OCI-LY7 (cell line): ENCODE measurements around the gene YOD1. TPM values are rescaled to one million over a fixed set of nuclear protein-coding genes. Genes with fewer than 3 reads are reported as not detected.

Experiments used
- BruUV-seq: library from RNA; stranded (reverse); fragments of 400-500 nt; replicated peaks from 2 replicates; lab custom pipeline; 2021; lab: Mats Ljungman, UMichigan
- CTCF ChIA-PET: fragments of 300-600 bp; sonication (Branson Sonifier 250); formaldehyde crosslinking; loops from one replicate; lab custom pipeline; 2022; ENCODE audit warnings: antibody characterized with exemption; ENCODE audit not compliant: unreplicated experiment; lab: Charles Lee
- POLR2A ChIA-PET: fragments of 300-600 bp; sonication (Branson Sonifier 250); formaldehyde crosslinking; loops from one replicate; lab custom pipeline; 2022; ENCODE audit warnings: antibody characterized with exemption; lab: Charles Lee
- DNase-seq: peaks from one replicate; pipeline ENCODE4 v3.0.0-alpha.2; 2015; ENCODE audit warnings: low spot score
- H2AFZ ChIP-seq: fragments of 200-600 bp; sonication (generic), shearing (Covaris generic); 2 replicates; pipeline ENCODE4 v1.6.1; 2014; ENCODE audit warnings: mild to moderate bottlenecking, antibody characterized with exemption, low read length, moderate library complexity
- H3K27ac ChIP-seq: fragments of 200-600 bp; sonication (generic); 2 replicates; pipeline ENCODE4 v1.5.1; 2014; ENCODE audit warnings: mixed run types, low read depth, mild to moderate bottlenecking, moderate library complexity, low read length, inconsistent platforms; ENCODE audit not compliant: poor library complexity, severe bottlenecking
- H3K36me3 ChIP-seq: fragments of 200-600 bp; sonication (generic); 2 replicates; pipeline ENCODE4 v1.6.1; 2014; ENCODE audit warnings: mild to moderate bottlenecking, antibody characterized with exemption, low read length, moderate library complexity, mixed read lengths; ENCODE audit not compliant: insufficient read depth
- H3K4me1 ChIP-seq: fragments of 200-600 bp; sonication (generic); 2 replicates; pipeline ENCODE4 v1.5.1; 2014; ENCODE audit warnings: mild to moderate bottlenecking, low read length; ENCODE audit not compliant: insufficient read depth, poor library complexity, severe bottlenecking
- H3K4me2 ChIP-seq: fragments of 200-600 bp; sonication (generic); 2 replicates; pipeline ENCODE4 v1.6.1; 2014; ENCODE audit warnings: mild to moderate bottlenecking, low read length
- H3K4me3 ChIP-seq: fragments of 200-600 bp; sonication (generic); 2 replicates; pipeline ENCODE4 v1.5.1; 2014; ENCODE audit warnings: mild to moderate bottlenecking, low read depth, low read length; ENCODE audit not compliant: poor library complexity, severe bottlenecking
- H3K79me2 ChIP-seq: fragments of 200-600 bp; sonication (generic); 2 replicates; pipeline ENCODE4 v1.6.1; 2016; ENCODE audit warnings: low read depth, mild to moderate bottlenecking, low read length, moderate library complexity, mixed read lengths; ENCODE audit not compliant: insufficient read depth
- H3K9me2 ChIP-seq: fragments of 200-600 bp; sonication (generic); 2 replicates; pipeline ENCODE4 v1.6.1; 2016; ENCODE audit warnings: mild to moderate bottlenecking, low read length, mixed read lengths; ENCODE audit not compliant: insufficient read depth
- H3K9me3 ChIP-seq: fragments of 200-600 bp; sonication (generic); 2 replicates; pipeline ENCODE4 v1.6.1; 2014; ENCODE audit warnings: mild to moderate bottlenecking, mixed run types, low read length, mixed read lengths
- H4K20me1 ChIP-seq: fragments of 200-600 bp; sonication (generic); 2 replicates; pipeline ENCODE4 v1.6.1; 2014; ENCODE audit warnings: mild to moderate bottlenecking, antibody characterized with exemption, low read length, moderate library complexity, mixed read lengths; ENCODE audit not compliant: insufficient read depth
- CTCF ChIP-seq: fragments of 200-600 bp; sonication (generic); conservative IDR thresholded peaks from 2 replicates; pipeline ENCODE4 v1.5.1; 2014; ENCODE audit warnings: mild to moderate bottlenecking, antibody characterized with exemption, low read length, moderate library complexity, mixed read lengths
- EZH2phosphoT487 ChIP-seq: fragments of 200-600 bp; sonication (generic); IDR thresholded peaks from 2 replicates; pipeline ENCODE4 v1.6.1; 2018; ENCODE audit warnings: low read depth, borderline replicate concordance, mild to moderate bottlenecking, mixed run types, antibody characterized with exemption, low read length, moderate library complexity, mixed read lengths
- intact Hi-C: fragments of 100-400 bp; cut with micrococcal nuclease; formaldehyde crosslinking; loops from one replicate; pipeline ENCODE4 v1.10.0; 2022; ENCODE audit not compliant: unreplicated experiment
- total RNA-seq, 2 experiments: library from RNA; depleted of rRNA in 1 of 2; stranded (reverse); fragments of >200 nt in 1 of 2; shearing (Covaris generic) in 1 of 2; gene quantifications; 2 replicates each; pipeline ENCODE4 v1.2.3, GENCODE V29; 2014 to 2022

YOD1 gene
- total RNA-seq, 2 experiments from 2014 or later: 16.2 to 16.5 TPM

DNA sequence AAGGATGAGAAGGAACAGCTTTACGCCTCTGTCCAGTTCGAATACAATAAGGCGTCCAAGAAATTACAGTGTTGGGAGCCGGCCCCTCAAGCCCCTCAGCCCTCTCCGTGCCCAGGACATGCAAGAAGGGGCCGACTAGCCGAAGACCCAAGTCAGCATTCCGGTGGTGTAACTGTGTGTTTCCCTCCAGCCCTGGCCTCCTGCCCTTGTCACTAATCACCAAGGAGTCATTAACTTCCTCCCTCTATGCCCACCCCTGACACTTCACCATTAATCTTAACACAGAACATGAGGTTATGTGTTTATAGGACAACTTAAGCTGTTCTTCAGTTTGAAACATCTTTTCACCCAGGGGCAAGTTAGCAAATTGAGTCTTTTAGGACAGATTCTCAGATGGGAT, 21.2 kb upstream of the YOD1 start:
- POLR2A ChIA-PET: interaction anchor here (1.6 kb wide), 1 partner anchor 19 kb away, joined by 5 read pairs; the partner anchor contains the start of gene PFKFB2
- Histone ChIP-seq H4K20me1 (no peaks in the 10 kb centered on the region), H3K4me3 (no peak overlapping the region), H2AFZ (no peak overlapping the region), H3K36me3 (peaks cover 25% of the 10 kb centered on the region), H3K9me3 (no peaks in the 10 kb centered on the region), H3K79me2 (no peaks in the 10 kb centered on the region), H3K4me2 (no peak overlapping the region), H3K27ac (no peak overlapping the region), H3K4me1 (peaks cover 6% of the 10 kb centered on the region), H3K9me2 (no peaks in the 10 kb centered on the region)
- intact Hi-C loops: loop anchor here (10.0 kb wide), 1 partner anchor 67 kb away; no protein-coding TSS in a partner anchor
- no peak for TF ChIP-seq CTCF
- TF ChIP-seq EZH2phosphoT487: no peak
- BruUV-seq: no TSS peak
- CTCF ChIA-PET: interaction anchor here (0.7 kb wide), 1 partner anchor 23 kb away, joined by 3 read pairs; no protein-coding TSS in a partner anchor
- no peak for DNase-seq

DNA sequence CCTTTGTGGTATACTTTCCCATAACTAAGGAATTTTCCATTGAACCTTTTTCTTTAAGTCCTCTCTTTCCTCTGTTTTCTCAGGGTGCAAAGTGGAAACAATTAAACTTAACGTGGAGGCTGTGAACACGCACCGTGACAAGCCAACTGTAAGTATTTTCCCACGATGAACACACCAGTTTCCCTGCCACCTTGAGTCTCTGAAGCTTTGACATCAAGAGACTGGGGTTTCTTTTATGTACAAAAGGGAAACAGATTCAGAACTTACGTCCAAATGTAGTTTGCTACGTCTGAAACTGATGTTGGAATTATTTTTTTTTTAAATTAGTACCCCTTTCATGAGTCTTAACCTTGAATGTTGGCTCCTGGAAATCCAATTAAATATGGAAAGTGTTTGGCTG, 20.4 kb upstream of the YOD1 start:
- Histone ChIP-seq H3K79me2 (no peaks in the 10 kb centered on the region), H3K4me2 (no peak overlapping the region), H3K27ac (no peak overlapping the region), H3K4me1 (peaks cover 6% of the 10 kb centered on the region), H3K9me2 (no peaks in the 10 kb centered on the region), H2AFZ (no peak overlapping the region), H3K4me3 (no peak overlapping the region), H3K36me3 (peaks cover 29% of the 10 kb centered on the region), H4K20me1 (no peaks in the 10 kb centered on the region), H3K9me3 (no peaks in the 10 kb centered on the region)
- ChIA-PET CTCF (interaction anchor here (0.9 kb wide), 1 partner anchor 19 kb away, joined by 4 read pairs; the partner anchor contains the start of gene PFKFB2), POLR2A (interaction anchor here (0.6 to 1.6 kb wide), 3 partner anchors 15 to 270 kb away, joined by 3 to 5 read pairs (median 4); partner anchors contain the start of gene PFKFB2)
- BruUV-seq: no TSS peak
- TF ChIP-seq CTCF (no peak), EZH2phosphoT487 (no peak)
- no peak for DNase-seq
- intact Hi-C loops: loop anchor here (10.0 kb wide), 1 partner anchor 67 kb away; no protein-coding TSS in a partner anchor

GRCh38 chr1:207070811-207071210, 19.8 kb upstream of the YOD1 start:
- Histone ChIP-seq H3K27ac (no peak overlapping the region), H3K9me2 (no peaks in the 10 kb centered on the region), H4K20me1 (no peaks in the 10 kb centered on the region), H3K4me3 (no peak overlapping the region), H2AFZ (no peak overlapping the region), H3K4me1 (peaks cover 6% of the 10 kb centered on the region), H3K79me2 (no peaks in the 10 kb centered on the region), H3K4me2 (no peak overlapping the region), H3K36me3 (peaks cover 35% of the 10 kb centered on the region), H3K9me3 (no peaks in the 10 kb centered on the region)
- no peak for DNase-seq
- intact Hi-C loops: loop anchor here (10.0 kb wide), 1 partner anchor 66 kb away; no protein-coding TSS in a partner anchor
- TF ChIP-seq CTCF: no peak
- no peak for TF ChIP-seq EZH2phosphoT487
- ChIA-PET CTCF (interaction anchor here (0.9 kb wide), 1 partner anchor 18 kb away, joined by 4 read pairs; the partner anchor contains the start of gene PFKFB2), POLR2A (interaction anchor here (0.6 to 1.6 kb wide), 3 partner anchors 14 to 270 kb away, joined by 3 to 5 read pairs (median 4); partner anchors contain the start of gene PFKFB2)
- no TSS peak for BruUV-seq
